Activated naive CD8-positive, alpha-beta T cell (primary cell): ENCODE measurements around the gene FADS1.
A peak's percentile ranks its signal among the peaks of the same experiment; 100 is the strongest.

ENCODE experiments used
- H3K27ac Mint-ChIP-seq: one replicate; pipeline ENCODE4 v1.8.0; 2021; ENCODE audit warnings: mixed read lengths
- H3K27me3 Mint-ChIP-seq: one replicate; pipeline ENCODE4 v1.8.0; 2021; ENCODE audit warnings: mixed read lengths
- H3K36me3 Mint-ChIP-seq: one replicate; pipeline ENCODE4 v1.8.0; 2021; ENCODE audit warnings: mixed read lengths
- H3K4me1 Mint-ChIP-seq: one replicate; pipeline ENCODE4 v1.8.0; 2021; ENCODE audit warnings: low read depth, mixed read lengths
- H3K4me3 Mint-ChIP-seq: one replicate; pipeline ENCODE4 v1.8.0; 2021; ENCODE audit warnings: mild to moderate bottlenecking, mixed read lengths
- H3K9me3 Mint-ChIP-seq: one replicate; pipeline ENCODE4 v1.8.0; 2021; ENCODE audit warnings: low read depth, mixed read lengths

The FADS1 gene

GRCh38 chr11:61815790-61816735, 740 bp downstream of the FADS1 start:
- Mint-ChIP-seq H3K9me3 (no peaks in the 10 kb centered on the region), H3K27ac (no peak overlapping the region), H3K36me3 (peaks cover 4% of the 10 kb centered on the region), H3K27me3 (peaks cover 13% of the 10 kb centered on the region), H3K4me1 (peaks cover 12% of the 10 kb centered on the region), H3K4me3 (peak overlapping the region; percentile 91)

DNA sequence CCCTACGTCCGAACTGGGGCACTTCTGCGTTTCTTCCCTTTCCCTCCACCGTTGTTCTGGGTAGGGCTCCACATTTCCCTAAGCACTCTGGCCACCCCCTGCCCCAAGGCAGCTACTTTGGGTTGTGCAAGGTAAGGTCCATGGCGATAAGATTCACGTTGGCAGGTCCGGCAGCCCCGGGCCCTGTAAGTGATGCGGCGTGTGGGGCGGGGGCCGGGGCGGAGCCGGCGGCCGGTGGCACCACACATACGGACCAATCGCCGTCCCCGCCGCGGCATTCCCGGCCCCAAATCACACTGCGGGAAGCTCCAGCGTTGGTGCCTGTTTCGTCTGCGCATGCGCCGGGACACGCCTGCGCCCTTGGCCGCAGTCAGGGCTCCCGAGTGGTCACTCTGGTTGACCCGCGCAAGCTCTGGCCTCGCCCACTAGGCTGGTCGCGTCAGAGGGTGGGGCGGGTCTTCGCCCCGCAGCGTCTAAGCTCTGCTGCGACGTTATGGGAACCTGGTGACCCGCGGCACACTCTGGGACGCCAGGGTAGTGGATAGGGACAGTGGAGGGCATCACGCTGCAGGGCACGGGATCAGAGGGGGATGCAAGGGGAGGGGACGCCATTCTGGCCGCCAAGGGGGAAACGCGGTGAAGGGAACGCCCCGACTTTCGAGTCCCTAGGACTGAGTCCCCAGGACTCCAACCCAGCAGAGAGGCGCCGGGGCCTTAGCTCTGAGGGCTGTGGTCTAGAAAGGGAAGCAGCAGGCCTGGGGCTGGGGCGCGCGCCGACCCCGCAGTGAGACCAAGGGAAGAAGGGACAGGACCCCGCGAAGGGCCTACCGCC, 1.6 kb downstream of the FADS1 start:
- Mint-ChIP-seq H3K27me3 (peaks cover 13% of the 10 kb centered on the region), H3K27ac (no peak overlapping the region), H3K4me1 (peaks cover 12% of the 10 kb centered on the region), H3K9me3 (no peaks in the 10 kb centered on the region), H3K36me3 (peaks cover 4% of the 10 kb centered on the region), H3K4me3 (peak overlapping the region; percentile 91)

- H3K36me3 Mint-ChIP-seq: peaks cover 4% of the 10 kb centered on the region
- H3K4me1 Mint-ChIP-seq: peaks cover 12% of the 10 kb centered on the region
- peaks cover 13% of the 10 kb centered on the region for H3K27me3 Mint-ChIP-seq
- H3K27ac Mint-ChIP-seq: no peak overlapping the region
- H3K9me3 Mint-ChIP-seq: no peaks in the 10 kb centered on the region
- H3K4me3 Mint-ChIP-seq: peak overlapping the region; percentile 91
Measured at GRCh38 chr11:61814247-61814957, 2.4 kb downstream of the FADS1 start.

DNA sequence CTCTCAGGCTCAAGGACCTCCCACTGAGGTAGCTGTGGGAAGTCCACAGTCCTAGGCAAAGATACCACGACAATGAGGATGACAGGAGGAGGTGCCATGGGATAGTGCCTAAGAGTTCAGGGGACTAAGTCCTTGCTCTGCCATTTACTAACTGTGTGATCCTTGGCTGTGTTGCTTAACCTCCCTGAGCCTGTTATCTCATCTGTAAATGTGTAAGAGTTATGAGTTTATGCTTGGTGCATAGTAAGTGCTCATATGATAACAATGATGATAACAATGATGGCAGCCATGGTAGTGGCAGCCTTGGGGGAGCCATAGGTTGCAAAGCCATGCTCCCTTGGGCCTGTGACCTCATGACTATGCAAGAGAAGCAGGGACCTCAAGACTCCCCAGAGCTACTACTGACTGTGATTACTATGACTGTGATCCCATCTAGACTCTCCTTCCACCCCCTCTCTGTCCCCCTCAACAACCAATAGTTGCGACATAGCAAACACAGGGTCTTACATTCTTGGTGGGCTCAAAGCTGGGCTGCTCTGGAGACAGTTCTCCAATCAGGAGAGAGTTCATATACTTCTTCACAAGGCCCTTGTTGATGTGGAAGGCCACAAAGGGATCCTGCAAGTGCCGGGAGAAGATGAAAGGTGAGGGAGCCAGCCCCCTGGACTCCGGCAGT, 3.9 kb downstream of the FADS1 start:
- Mint-ChIP-seq H3K9me3 (no peaks in the 10 kb centered on the region), H3K27ac (no peak overlapping the region), H3K4me3 (no peak overlapping the region), H3K36me3 (peaks cover 4% of the 10 kb centered on the region), H3K27me3 (peaks cover 13% of the 10 kb centered on the region), H3K4me1 (peaks cover 12% of the 10 kb centered on the region)

GRCh38 chr11:61811831-61812230, 5.0 kb downstream of the FADS1 start:
- peaks cover 8% of the 10 kb centered on the region for H3K4me1 Mint-ChIP-seq
- H3K27ac Mint-ChIP-seq: no peak overlapping the region
- H3K4me3 Mint-ChIP-seq: no peak overlapping the region
- peaks cover 13% of the 10 kb centered on the region for H3K27me3 Mint-ChIP-seq
- no peaks in the 10 kb centered on the region for H3K9me3 Mint-ChIP-seq
- peaks cover 4% of the 10 kb centered on the region for H3K36me3 Mint-ChIP-seq

- H3K4me1 Mint-ChIP-seq: peaks cover 4% of the 10 kb centered on the region
- no peak overlapping the region for H3K4me3 Mint-ChIP-seq
- H3K9me3 Mint-ChIP-seq: no peaks in the 10 kb centered on the region
- peaks cover 4% of the 10 kb centered on the region for H3K36me3 Mint-ChIP-seq
- peaks cover 11% of the 10 kb centered on the region for H3K27me3 Mint-ChIP-seq
- H3K27ac Mint-ChIP-seq: no peak overlapping the region
Measured at GRCh38 chr11:61810671-61811175, 6.1 kb downstream of the FADS1 start.

- no peak overlapping the region for H3K4me3 Mint-ChIP-seq
Measured at GRCh38 chr11:61806785-61807184, 10.0 kb downstream of the FADS1 start.

GRCh38 chr11:61805146-61805545, 11.7 kb downstream of the FADS1 start:
- H3K27ac Mint-ChIP-seq: no peak overlapping the region
- no peaks in the 10 kb centered on the region for H3K9me3 Mint-ChIP-seq
- no peaks in the 10 kb centered on the region for H3K27me3 Mint-ChIP-seq
- peaks cover 3% of the 10 kb centered on the region for H3K36me3 Mint-ChIP-seq
- no peaks in the 10 kb centered on the region for H3K4me1 Mint-ChIP-seq
- no peak overlapping the region for H3K4me3 Mint-ChIP-seq

More at GRCh38 chr11:61806785-61807184, 10.0 kb downstream of the FADS1 start:
- Mint-ChIP-seq H3K4me1 (no peaks in the 10 kb centered on the region), H3K27ac (no peak overlapping the region), H3K9me3 (no peaks in the 10 kb centered on the region), H3K36me3 (no peaks in the 10 kb centered on the region), H3K27me3 (no peaks in the 10 kb centered on the region)

GRCh38 chr11:61803889-61804647, 12.7 kb downstream of the FADS1 start:
- Mint-ChIP-seq H3K27ac (no peak overlapping the region), H3K4me3 (no peak overlapping the region), H3K36me3 (peaks cover 4% of the 10 kb centered on the region)

DNA sequence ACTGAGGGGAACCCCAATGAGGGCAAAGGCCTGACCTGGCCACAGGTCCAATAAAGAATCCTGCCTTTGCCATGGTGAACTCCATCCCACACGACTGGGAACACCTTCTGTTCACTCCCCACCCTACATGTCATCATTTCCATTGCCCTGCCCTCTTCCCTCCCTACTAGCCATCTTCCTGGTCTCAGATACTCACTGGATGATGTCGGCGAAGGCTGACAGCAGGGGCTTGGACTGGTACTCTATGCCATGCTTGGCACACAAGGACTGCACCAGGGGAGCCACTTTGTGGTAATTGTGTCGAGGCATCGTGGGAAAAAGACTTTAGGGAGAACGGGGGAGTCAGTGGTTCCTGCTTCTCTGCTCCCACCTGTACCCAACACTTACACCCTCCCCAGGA, 14.2 kb downstream of the FADS1 start:
- no peaks in the 10 kb centered on the region for H3K9me3 Mint-ChIP-seq
- H3K27me3 Mint-ChIP-seq: no peaks in the 10 kb centered on the region
- H3K4me3 Mint-ChIP-seq: no peak overlapping the region

More at GRCh38 chr11:61803889-61804647, 12.7 kb downstream of the FADS1 start:
- H3K4me1 Mint-ChIP-seq: no peaks in the 10 kb centered on the region
- H3K9me3 Mint-ChIP-seq: no peaks in the 10 kb centered on the region
- H3K27me3 Mint-ChIP-seq: no peaks in the 10 kb centered on the region

GRCh38 chr11:61800331-61801281, 16.2 kb downstream of the FADS1 start:
- H3K9me3 Mint-ChIP-seq: no peaks in the 10 kb centered on the region
- H3K4me1 Mint-ChIP-seq: peaks cover 4% of the 10 kb centered on the region
- H3K36me3 Mint-ChIP-seq: peaks cover 9% of the 10 kb centered on the region
- no peaks in the 10 kb centered on the region for H3K27me3 Mint-ChIP-seq
- peak overlapping the region; percentile 7 for H3K27ac Mint-ChIP-seq
- no peak overlapping the region for H3K4me3 Mint-ChIP-seq

More for the DNA sequence above, 14.2 kb downstream of the FADS1 start:
- no peak overlapping the region for H3K27ac Mint-ChIP-seq
- H3K4me1 Mint-ChIP-seq: no peaks in the 10 kb centered on the region
- H3K36me3 Mint-ChIP-seq: peaks cover 4% of the 10 kb centered on the region

DNA sequence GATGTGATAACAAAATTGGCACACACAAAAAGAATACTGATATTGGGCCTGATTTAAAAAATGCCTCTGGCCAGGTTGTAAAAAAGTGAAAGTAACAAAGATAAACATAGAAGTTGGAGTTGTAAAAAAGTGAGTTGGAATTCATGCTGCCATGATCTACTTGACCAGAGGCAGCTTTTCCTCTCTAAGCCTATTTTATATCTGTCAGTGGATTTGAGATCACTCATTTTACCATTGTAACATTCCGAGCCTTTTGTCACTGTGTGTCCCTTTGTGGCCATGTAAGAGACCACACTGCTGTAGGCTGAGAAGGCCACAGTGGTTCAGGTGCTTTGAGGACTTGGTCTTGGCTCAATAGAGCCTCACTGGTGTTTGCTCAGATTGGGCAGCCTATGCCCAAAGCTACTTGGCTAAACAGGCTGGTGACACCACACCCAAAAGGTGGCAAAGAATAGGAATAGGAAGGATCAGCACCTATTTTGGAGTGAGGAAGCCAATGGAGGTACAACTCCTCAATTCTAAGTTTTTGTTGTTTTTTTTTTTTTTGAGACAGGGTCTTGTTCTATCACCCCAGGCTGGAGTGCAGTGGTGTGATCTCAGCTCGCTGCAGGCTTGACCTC, 17.0 kb downstream of the FADS1 start:
- H3K4me3 Mint-ChIP-seq: no peak overlapping the region
- H3K9me3 Mint-ChIP-seq: no peaks in the 10 kb centered on the region
- H3K27ac Mint-ChIP-seq: no peak overlapping the region
- no peaks in the 10 kb centered on the region for H3K27me3 Mint-ChIP-seq
- H3K36me3 Mint-ChIP-seq: peaks cover 9% of the 10 kb centered on the region
- H3K4me1 Mint-ChIP-seq: peaks cover 8% of the 10 kb centered on the region
